RPMI8226 (cell line): ENCODE measurements around the gene PPP1CB.
A peak's percentile ranks its signal among the peaks of the same experiment; 100 is the strongest.
"Not testable (repeated sequence)": the region's sequence is repeated elsewhere in the genome, so short reads cannot be mapped to it uniquely, and the experiment has no call there.

Experiments
- DNase-seq: peaks from one replicate; pipeline ENCODE4 v3.0.0-alpha.2; 2015

PPP1CB gene

GRCh38 chr2:28780496-28780895, 28.9 kb downstream of the PPP1CB start:
- no peak for DNase-seq

- no peak for DNase-seq
These were observed 30.8 kb downstream of the PPP1CB start for GRCh38 chr2:28782423-28782822.

GRCh38 chr2:28784570-28784969, 32.9 kb downstream of the PPP1CB start:
- DNase-seq: not testable (repeated sequence)

DNA sequence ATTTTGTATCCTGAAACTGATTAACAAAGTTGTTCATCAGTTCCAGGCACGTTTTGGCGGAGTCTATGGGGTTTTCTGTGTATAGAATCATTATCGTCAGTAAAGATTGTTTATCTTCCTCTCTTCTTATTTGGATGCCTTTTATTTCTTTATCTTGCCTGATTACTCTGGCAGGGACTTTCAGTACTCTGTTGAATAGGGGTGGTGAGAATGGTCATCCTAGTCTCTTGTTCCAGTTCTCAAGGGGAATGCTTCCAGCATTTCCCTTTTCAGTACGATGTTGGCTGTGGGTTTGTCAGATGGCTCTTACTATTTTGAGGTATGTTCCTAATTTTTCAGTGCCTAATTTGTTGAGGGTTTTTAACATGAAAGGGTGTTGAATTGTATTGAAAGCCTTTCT, 45.0 kb downstream of the PPP1CB start:
- DNase-seq: no peak

- no peak for DNase-seq
These were observed 50.1 kb downstream of the PPP1CB start for GRCh38 chr2:28801726-28802125.

DNA sequence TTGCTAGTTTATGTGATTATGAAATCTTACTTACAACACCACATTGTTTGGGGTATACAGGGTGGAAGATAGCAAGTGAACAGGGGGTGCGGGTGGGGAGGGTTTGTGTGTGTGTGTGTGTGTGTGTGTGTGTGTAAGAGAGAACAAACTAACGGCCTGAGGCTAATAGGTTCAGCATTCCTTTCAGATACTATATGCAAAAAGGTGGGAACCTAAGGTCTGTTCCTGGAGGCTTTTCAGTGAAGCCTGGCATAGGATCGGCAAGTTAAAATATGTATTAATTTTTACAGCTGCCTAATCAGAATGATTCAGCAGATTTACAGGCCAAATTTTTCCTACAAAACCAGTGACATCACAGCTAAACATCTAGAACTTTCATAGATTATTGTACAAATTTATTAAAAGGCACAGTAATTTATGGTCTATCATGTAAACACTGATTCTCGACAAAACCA, 51.4 kb downstream of the PPP1CB start:
- no peak for DNase-seq

DNA sequence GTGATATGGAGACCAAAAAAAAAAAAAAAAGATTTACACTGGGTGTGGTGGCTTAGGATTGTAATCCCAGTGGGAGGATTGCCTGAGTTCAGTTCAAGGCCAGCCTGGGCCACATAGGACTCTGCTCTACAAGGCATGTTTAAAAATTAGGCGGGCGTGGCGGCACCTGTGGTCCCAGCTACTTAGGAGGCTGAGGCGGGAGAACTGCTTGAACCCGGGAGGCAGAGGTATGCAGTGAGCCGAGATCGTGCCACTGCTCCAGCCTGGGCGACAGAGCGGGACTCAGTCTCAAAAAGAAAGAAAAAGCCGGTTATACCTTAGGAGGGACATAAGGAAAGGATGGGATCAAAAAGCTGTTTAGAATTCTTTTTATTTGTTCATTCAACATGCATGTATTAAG, 58.3 kb downstream of the PPP1CB start:
- DNase-seq: no peak

DNA sequence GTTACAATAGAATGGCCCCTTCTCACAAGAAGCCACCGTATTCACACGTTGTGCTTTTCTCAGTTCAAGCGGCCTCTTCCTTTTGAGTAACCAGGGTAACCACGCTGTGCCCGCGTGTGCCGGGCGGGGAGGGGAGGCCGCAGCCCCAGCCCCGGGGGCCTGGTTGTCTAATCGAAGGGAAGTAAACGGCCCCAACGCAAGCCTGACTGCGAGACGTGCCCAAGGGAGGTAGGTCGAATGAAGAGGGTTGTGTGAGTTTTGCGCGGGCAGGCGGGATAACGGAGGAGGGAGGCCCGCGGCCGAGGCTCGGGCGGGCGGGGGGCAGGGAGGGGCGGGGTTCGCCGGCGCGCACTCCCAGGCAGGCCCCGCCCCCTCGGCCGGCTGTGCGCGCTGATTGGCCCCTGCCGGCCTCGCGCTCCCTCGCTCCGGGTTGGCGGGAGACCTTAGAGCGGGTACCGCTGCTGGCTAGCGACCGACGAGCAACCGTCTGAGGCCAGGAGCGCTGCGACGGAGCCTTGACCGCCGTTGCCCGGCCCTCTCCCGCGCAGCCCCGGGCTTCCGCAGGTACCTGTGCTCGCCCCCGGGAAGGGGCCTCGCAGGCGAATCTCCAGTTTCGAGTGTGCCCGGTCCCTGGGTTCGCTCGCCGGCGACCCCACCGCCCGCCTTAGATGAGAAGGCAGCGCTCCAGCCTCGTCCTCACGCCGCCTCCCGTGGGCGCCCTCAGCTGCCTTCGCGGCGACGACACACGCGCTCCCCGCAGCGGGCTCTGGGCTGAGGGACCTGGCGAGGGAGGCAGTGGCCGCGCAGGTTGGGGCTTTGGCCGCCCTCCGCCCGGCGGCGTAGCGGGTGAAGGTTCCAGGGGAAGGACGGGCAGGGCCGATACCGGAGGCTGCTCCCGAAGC, 59.0 kb downstream of the PPP1CB start, which contains the start of gene SPDYA:
Gene SPDYA, plus strand, starts transcription at position 451 of the 902 bp plus-strand sequence. CDS start 5,181 bp downstream, outside the sequence.
- no peak for DNase-seq

- no peak for DNase-seq
These were observed 66.4 kb downstream of the PPP1CB start for GRCh38 chr2:28818053-28818452.

- DNase-seq: peak; percentile 64
These were observed 69.8 kb downstream of the PPP1CB start for GRCh38 chr2:28821295-28821958.

GRCh38 chr2:28822036-28822435, 70.4 kb downstream of the PPP1CB start:
- DNase-seq: no peak

GRCh38 chr2:28824207-28824606, 72.6 kb downstream of the PPP1CB start:
- DNase-seq: no peak

DNA sequence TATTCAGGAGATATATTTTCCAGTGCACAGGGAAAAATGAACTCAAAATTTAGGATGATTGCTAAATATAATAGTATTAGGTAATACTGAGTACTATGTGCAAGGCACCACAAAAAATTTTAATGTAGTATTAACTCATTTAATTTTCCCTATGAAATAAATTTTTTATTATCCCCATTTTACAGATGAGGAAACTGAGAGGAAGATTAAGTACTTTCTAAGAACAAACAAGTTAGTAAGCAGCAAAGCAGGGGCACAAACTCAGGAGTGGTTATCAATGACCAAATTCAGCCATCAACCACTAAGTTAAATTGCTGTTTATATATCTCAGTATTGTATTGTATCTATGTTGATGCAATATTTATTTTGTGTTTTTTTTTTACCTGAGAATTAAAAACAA, 73.2 kb downstream of the PPP1CB start:
- no peak for DNase-seq

- no peak for DNase-seq
These were observed 76.8 kb downstream of the PPP1CB start for GRCh38 chr2:28828382-28828781.

- no peak for DNase-seq
These were observed 82.3 kb downstream of the PPP1CB start for GRCh38 chr2:28833740-28834470.

DNA sequence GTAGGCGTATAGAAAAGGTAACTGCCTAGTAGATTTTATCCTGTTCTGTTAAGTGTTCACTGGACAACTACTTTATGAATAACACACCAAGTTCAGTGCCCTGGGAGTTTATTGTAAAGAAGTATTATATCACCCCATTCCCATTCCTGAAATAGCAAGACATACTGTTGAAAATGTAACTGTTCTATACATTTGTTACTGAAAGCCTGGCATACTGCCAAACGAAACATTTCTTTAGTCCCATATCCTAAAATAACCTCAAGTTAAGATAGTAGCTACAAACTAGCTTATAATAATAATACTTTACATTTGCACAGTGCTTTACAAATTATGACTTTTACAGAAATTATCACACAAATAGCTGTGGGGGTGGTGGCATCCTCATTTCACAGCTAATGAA, 84.2 kb downstream of the PPP1CB start:
- DNase-seq: peak; percentile 52

DNA sequence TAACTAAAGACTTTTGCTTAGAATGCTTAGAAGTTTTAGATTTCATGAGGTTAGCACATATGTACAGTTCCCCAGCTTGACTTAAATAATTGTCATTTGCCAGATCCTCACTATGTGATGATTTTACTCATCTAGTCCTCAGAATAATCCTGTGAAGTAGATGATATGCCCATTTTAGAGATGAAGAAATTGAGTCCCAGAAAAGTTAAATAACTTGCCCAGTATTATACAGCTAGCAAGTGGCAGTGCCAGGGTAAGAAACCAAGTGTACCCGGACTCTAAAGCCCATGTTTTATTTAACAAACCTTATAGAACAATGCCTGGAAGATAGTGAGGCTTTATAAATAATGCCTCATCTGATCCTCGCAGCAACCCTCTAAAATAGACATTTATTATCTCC, 87.3 kb downstream of the PPP1CB start:
- no peak for DNase-seq

- DNase-seq: no peak
These were observed 90.4 kb downstream of the PPP1CB start for GRCh38 chr2:28842042-28842441.
